GM23338 (cell line): ENCODE measurements around the gene CLDN1.

ENCODE experiments used
- EZH2phosphoT487 ChIP-seq: fragments of 200-600 bp; sonication (generic); IDR thresholded peaks from one replicate; pipeline ENCODE4 v1.8.1; 2018; ENCODE audit warnings: antibody characterized with exemption; ENCODE audit not compliant: unreplicated experiment
- POLR2AphosphoS5 ChIP-seq: IDR thresholded peaks from 2 replicates; pipeline ENCODE4 v1.6.1; 2016; ENCODE audit warnings: antibody characterized with exemption, low read depth
- ZNF331 ChIP-seq: fragments of 250-450 bp; sonication (Bioruptor Pico); IDR thresholded peaks from 2 replicates; pipeline ENCODE4 v1.5.0; 2020; ENCODE audit warnings: low read depth, mild to moderate bottlenecking, moderate library complexity
- TF ChIP-seq, protein P1 (sequence below), 2 experiments: fragments of 200-600 bp in 1 of 2; sonication (generic) in 1 of 2; conservative IDR thresholded peaks; 2 replicates each; pipeline versions ENCODE4 v1.5.1 to v1.6.1; 2016 to 2017; ENCODE audit warnings: antibody characterized with exemption in 2 of 2, low read depth in 2 of 2, mild to moderate bottlenecking in 2 of 2, moderate library complexity in 1 of 2

GRCh38 chr3:190326361-190326760, 4.1 kb upstream of the CLDN1 start:
- TF ChIP-seq POLR2AphosphoS5: no peak
- TF ChIP-seq, protein P1, sequence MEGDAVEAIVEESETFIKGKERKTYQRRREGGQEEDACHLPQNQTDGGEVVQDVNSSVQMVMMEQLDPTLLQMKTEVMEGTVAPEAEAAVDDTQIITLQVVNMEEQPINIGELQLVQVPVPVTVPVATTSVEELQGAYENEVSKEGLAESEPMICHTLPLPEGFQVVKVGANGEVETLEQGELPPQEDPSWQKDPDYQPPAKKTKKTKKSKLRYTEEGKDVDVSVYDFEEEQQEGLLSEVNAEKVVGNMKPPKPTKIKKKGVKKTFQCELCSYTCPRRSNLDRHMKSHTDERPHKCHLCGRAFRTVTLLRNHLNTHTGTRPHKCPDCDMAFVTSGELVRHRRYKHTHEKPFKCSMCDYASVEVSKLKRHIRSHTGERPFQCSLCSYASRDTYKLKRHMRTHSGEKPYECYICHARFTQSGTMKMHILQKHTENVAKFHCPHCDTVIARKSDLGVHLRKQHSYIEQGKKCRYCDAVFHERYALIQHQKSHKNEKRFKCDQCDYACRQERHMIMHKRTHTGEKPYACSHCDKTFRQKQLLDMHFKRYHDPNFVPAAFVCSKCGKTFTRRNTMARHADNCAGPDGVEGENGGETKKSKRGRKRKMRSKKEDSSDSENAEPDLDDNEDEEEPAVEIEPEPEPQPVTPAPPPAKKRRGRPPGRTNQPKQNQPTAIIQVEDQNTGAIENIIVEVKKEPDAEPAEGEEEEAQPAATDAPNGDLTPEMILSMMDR (conservative IDR thresholded peaks at IDR 0.05; ENCODE audit: low read depth in 2 of 2): no peak
- no peak for TF ChIP-seq EZH2phosphoT487
- no peak for TF ChIP-seq ZNF331 (CRISPR knock-in tag)
